ENCODE measurements around the gene HADHA.

GRCh38 chr2:26162963-26163362, 81.5 kb downstream of the HADHA start:
- TF ChIP-seq POLR2A (IDR thresholded peaks at IDR 0.05; ENCODE audit: low read length), result no peak
- TF ChIP-seq GATA1 (IDR thresholded peaks at IDR 0.05; ENCODE audit: low read depth, low read length), result no peak

Data from erythroblast (primary cell).